Measurements from ENCODE around the gene ZNF3.

GRCh38 chr7:100027197-100027596, 54.3 kb downstream of the ZNF3 start:
- no peak for TF ChIP-seq REST (IDR thresholded peaks at IDR 0.05; ENCODE audit: insufficient read depth in 1 of 2, low read depth in 2 of 2, low read length in 2 of 2)
- TF ChIP-seq POLR2AphosphoS5 (IDR thresholded peaks at IDR 0.05; ENCODE audit: low read depth, low read length), result no peak
- no peak for TF ChIP-seq TAF1 (IDR thresholded peaks at IDR 0.05; ENCODE audit: borderline replicate concordance, insufficient read depth, low read length)
- TF ChIP-seq FOXP2 (optimal IDR thresholded peaks at IDR 0.05; ENCODE audit: borderline replicate concordance, extremely low read depth, extremely low read length, insufficient read depth), result no peak
- TF ChIP-seq SIN3A (IDR thresholded peaks at IDR 0.05; ENCODE audit: borderline replicate concordance, insufficient read depth, low read length), result no peak
